Psoas muscle (tissue), 8 donors: ENCODE measurements around the gene FAM83G. TPM values are rescaled to one million over a fixed set of nuclear protein-coding genes. Genes with fewer than 3 reads are reported as not detected.
"Not testable (repeated sequence)": the region's sequence is repeated elsewhere in the genome, so short reads cannot be mapped to it uniquely, and the experiment has no call there.

Source experiments
- ATAC-seq, 4 donors: fragments of 200-7000 bp; cut with Tn5 transposase; one replicate each; pipeline ENCODE4 v1.9.1; 2020; ENCODE audit warnings: moderate library complexity in 3 of 4, mild to moderate bottlenecking in 2 of 4
- DNase-seq, 2 donors: peaks; one replicate each; pipeline ENCODE4 v3.0.0-alpha.2; 2020
- H3K27ac ChIP-seq: fragments of 200-600 bp; one replicate; pipeline ENCODE4 v1.8.0; 2022
- H3K27me3 ChIP-seq, 3 donors: fragments of 200-600 bp in 1 of 3; one replicate each; pipeline versions ENCODE4 v1.6.1 to v1.8.0; 2013 to 2022; ENCODE audit warnings: low read length in 2 of 3, mild to moderate bottlenecking in 2 of 3, moderate library complexity in 1 of 3; ENCODE audit not compliant: insufficient read depth in 3 of 3
- H3K36me3 ChIP-seq, 2 donors: fragments of 200-600 bp in 1 of 2; one replicate each; pipeline versions ENCODE4 v1.6.1 to v1.8.0; 2013 to 2022; ENCODE audit warnings: low read depth in 1 of 2, mild to moderate bottlenecking in 1 of 2, moderate library complexity in 1 of 2; ENCODE audit not compliant: insufficient read depth in 1 of 2
- H3K4me1 ChIP-seq: fragments of 200-600 bp; one replicate; pipeline ENCODE4 v1.8.0; 2022
- H3K4me3 ChIP-seq: fragments of 200-600 bp; one replicate; pipeline ENCODE4 v1.8.0; 2022; ENCODE audit warnings: mild to moderate bottlenecking
- H3K9me3 ChIP-seq: fragments of 200-600 bp; one replicate; pipeline ENCODE4 v1.8.0; 2022
- CTCF ChIP-seq: fragments of 200-600 bp; IDR thresholded peaks from one replicate; pipeline ENCODE4 v1.8.0; 2022; ENCODE audit warnings: antibody characterized with exemption
- WGBS, 3 donors: extraction: QIAGEN DNeasy Blood & Tissue Kit; methylation state at CpG; one replicate each; pipeline versions ENCODE4 v1.1.6 to v1.1.7; 2013; 5-methylcytosine and 5-hydroxymethylcytosine counted together
- intact Hi-C, 2 donors: fragments of 100-400 bp; cut with DNase I; formaldehyde crosslinking; loops; one replicate each; pipeline versions ENCODE4 v1.11.0 to v1.14.2; 2022
- polyA plus RNA-seq, 3 donors: library from polyadenylated mRNA; stranded (reverse); fragments of 200-250 nt; gene quantifications; one replicate each; pipeline ENCODE4 v1.2.3, GENCODE V29; 2013
- total RNA-seq, 4 donors: library from RNA; stranded (reverse); fragmentation: NEBNext Ultra II Directional in 2 of 4; extraction: Animal tissue kit (Norgen Biotek cat#: 25700) in 2 of 4; gene quantifications; one replicate each; pipeline versions ENCODE4 v1.2.1 to v1.2.4, GENCODE V29; 2021 to 2023
- donor health status: healthy with polysubstance abuse.
- donor health status: DM: no; HTN: no; CAD: no; lungs with moderate emphysema.
- donor health status: Bipolar disorder and iron deficiency.
- donor health status: healthy.
- donor health status: DM: yes; HTN: yes; CAD: no.
- donor health status: DM: no; HTN: no; CAD: no.
- donor health status: DM: no; HTN: no; CAD: no.
- donor health status: DM: yes; HTN: yes; CAD: no.

FAM83G gene
- total and polyA plus RNA-seq, 7 donors, result 7.0 to 65.6 (median 9.2) TPM

DNA sequence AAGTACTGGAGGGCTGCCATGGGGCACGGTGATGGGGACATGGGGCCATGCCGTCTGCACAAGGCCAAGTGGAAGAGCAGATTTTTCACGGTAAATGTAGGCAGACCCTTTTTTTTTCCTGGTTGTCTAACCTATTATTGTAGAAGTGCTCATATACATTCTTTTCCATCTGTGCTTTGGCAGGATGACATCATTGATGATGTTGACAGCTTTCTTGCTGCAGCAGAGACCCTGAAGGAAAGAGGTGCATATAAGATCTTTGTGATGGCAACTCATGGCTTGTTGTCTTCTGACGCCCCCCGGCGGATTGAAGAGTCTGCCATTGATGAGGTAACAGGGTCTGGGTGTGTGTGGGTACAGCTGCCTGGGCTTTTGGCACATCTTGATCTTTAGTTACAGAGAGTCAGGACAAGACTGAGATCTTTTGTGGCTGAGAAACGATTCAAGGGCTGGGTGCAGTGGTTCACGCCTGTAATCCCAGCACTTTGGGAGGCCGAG, 75.9 kb downstream of the FAM83G start:
- H3K9me3 ChIP-seq, result no peaks in the 10 kb centered on the region
- H3K4me3 ChIP-seq, result no peak overlapping the region
- H3K4me1 ChIP-seq, result no peaks in the 10 kb centered on the region
- intact Hi-C loops, result no loop called here
- no peak for TF ChIP-seq CTCF
- H3K27ac ChIP-seq, result no peak overlapping the region
- 79 to 84% (median 81%) methylated on average over 9 of the region's 9 CpGs for WGBS, 3 donors
- H3K27me3 ChIP-seq, result no peaks in the 10 kb centered on the region
- ATAC-seq, result no peak
- H3K36me3 ChIP-seq, result peaks cover 0 to 35% of the 10 kb centered on the region in 2 donors
- DNase-seq, result no peak

DNA sequence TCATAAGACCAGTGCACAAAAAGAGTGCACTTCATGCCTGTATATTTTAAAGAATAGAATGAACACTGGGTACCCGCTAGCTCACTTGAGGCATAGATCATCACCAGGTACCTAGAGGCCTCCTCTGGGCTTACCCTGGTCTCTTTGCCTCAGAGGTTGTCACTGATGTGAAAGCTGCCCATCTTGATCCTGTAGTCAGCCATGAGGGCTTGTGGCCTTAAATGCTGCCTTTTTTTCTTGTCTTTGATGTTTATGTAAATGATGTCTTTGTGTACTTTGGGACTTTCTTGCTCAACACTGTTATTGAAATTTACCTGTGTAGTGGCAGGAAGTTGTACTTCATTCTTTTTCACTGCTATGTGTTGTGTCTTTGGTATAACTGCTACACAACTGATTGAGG, 79.4 kb downstream of the FAM83G start:
- H3K4me1 ChIP-seq, result peaks cover 10% of the 10 kb centered on the region
- no peak overlapping the region for H3K4me3 ChIP-seq
- peaks cover 0 to 22% of the 10 kb centered on the region in 2 donors for H3K36me3 ChIP-seq
- 96 to 100% (median 97%) methylated on average over 1 of the region's 1 CpG for WGBS, 3 donors
- H3K9me3 ChIP-seq, result no peaks in the 10 kb centered on the region
- DNase-seq, result no peak
- TF ChIP-seq CTCF, result no peak
- intact Hi-C loops, result no loop called here
- H3K27me3 ChIP-seq, result no peaks in the 10 kb centered on the region
- ATAC-seq, result no peak
- no peak overlapping the region for H3K27ac ChIP-seq

GRCh38 chr17:18922596-18922995, 82.0 kb downstream of the FAM83G start:
- H3K9me3 ChIP-seq, H3K27ac ChIP-seq, DNase-seq, ATAC-seq, intact Hi-C loops, H3K27me3 ChIP-seq, H3K4me3 ChIP-seq: not testable (repeated sequence)
- peaks cover 10% of the 10 kb centered on the region for H3K4me1 ChIP-seq
- H3K36me3 ChIP-seq, result peaks cover 0 to 15% of the 10 kb centered on the region in 2 donors
- WGBS, 3 donors, result 96 to 99% (median 98%) methylated on average over 7 of the region's 7 CpGs

DNA sequence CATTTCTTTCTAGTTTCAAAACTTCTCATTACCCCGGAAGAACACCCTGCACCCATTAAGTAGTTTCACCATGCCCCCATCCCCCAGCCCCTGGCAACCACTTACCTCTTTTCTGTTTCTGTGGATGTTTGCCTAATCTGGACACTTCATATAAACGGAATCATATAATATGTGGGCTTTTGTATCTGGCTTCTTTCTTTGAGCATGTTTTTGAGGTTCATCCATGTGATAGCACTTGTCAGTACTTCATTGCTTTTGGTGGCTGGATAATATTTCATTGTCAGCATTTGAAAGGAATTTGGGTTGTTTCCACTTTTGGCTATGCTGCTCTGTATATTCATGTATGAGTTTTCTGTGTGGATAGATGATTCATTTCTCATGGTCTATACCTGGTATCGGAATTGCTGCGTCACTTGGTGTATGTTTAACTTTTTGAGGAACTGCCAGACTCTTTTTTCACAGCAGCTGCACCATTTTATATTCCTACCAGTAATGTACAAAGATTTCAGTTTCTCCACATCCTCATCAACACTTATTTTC, 82.6 kb downstream of the FAM83G start:
- Histone ChIP-seq H3K27ac (no peak overlapping the region), H3K4me3 (no peak overlapping the region), H3K27me3 (no peaks in the 10 kb centered on the region), H3K36me3 (peaks cover 0 to 17% of the 10 kb centered on the region in 2 donors), H3K4me1 (peaks cover 10% of the 10 kb centered on the region), H3K9me3 (no peaks in the 10 kb centered on the region)
- intact Hi-C loops, result no loop called here
- WGBS, 3 donors, result 70 to 87% (median 75%) methylated on average over 4 of the region's 4 CpGs
- TF ChIP-seq CTCF, result no peak
- no peak for DNase-seq
- no peak for ATAC-seq

DNA sequence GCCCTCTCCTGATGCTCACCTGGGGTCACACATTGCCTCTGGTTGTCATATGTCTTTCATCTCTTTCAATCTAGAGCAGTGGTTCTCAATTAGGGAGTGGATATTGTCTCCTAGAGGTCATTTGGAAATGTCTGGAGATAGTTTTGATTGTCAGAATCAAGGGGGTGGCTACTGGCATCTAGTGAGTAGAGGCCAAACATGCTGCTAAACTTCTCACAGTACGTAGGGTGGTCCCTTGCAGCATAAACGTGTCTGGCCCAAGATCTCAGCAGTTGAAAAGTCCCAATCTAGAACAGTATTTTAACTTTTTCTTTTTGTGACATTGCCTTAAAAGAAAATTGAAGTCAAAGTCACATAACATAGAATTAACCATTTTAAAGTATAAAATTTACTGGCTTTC, 83.1 kb downstream of the FAM83G start:
- intact Hi-C loops, result no loop called here
- DNase-seq, result no peak
- H3K36me3 ChIP-seq, result peaks cover 0 to 22% of the 10 kb centered on the region in 2 donors
- H3K9me3 ChIP-seq, result no peaks in the 10 kb centered on the region
- H3K27ac ChIP-seq, result no peak overlapping the region
- WGBS, 3 donors, result 63 to 70% (median 64%) methylated on average over 2 of the region's 2 CpGs
- no peak overlapping the region for H3K4me3 ChIP-seq
- H3K4me1 ChIP-seq, result peaks cover 10% of the 10 kb centered on the region
- ATAC-seq, result no peak
- no peak for TF ChIP-seq CTCF
- H3K27me3 ChIP-seq, result no peaks in the 10 kb centered on the region
